Measurements from ENCODE around the gene XRCC1.
"Not testable (repeated sequence)": the region's sequence is repeated elsewhere in the genome, so short reads cannot be mapped to it uniquely, and the experiment has no call there.

The XRCC1 gene

GRCh38 chr19:43611788-43612187, 36.5 kb upstream of the XRCC1 start, which contains the start of gene SRRM5:
SRRM5 (plus strand) TSS chr19:43612088; CDS start chr19:43612122, 34 bp downstream.
- Mint-ChIP-seq H3K36me3 (ENCODE audit: insufficient read depth) (peaks cover 18% of the 10 kb centered on the region), H3K27ac (peak within 1 kb of the TSS; percentile 76 to 86), H3K4me1 (ENCODE audit: low read depth in 2 of 2) (peaks cover 19 to 35% of the 10 kb centered on the region in 2 donors), H3K4me3 (no peak within 1 kb of the TSS), H3K27me3 (no peaks in the 10 kb centered on the region), H3K9me3 (no peaks in the 10 kb centered on the region)
- DNase-seq (no peak), ATAC-seq (replicated peaks) (no peak)

DNA sequence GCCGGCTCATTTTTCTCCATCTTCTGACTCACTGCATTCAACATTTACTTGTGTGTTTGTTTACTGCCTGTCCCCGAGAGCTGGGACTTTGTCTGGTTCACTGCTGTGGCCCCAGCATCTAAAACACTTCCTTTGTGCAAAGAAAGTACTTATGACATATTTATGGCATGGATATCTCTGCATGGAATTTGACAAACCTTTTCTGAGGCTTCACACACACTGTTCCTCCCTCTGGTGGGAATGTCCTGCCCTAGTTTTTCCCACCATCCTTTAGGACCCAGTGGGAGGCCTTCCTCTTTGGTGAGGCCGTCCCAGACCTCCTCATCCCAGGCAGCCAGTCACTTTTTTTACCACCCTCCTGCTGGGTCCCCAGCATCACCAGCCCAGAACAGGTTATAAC, 35.2 kb upstream of the XRCC1 start:
- Mint-ChIP-seq H3K4me1 (ENCODE audit: low read depth in 2 of 2) (peaks cover 16 to 31% of the 10 kb centered on the region in 2 donors), H3K4me3 (no peak overlapping the region), H3K27me3 (no peaks in the 10 kb centered on the region), H3K36me3 (ENCODE audit: insufficient read depth) (peaks cover 19% of the 10 kb centered on the region), H3K9me3 (no peaks in the 10 kb centered on the region), H3K27ac (peak overlapping the region in 1 of 2 donors; percentile 86)
- ATAC-seq (replicated peaks) (no peak), DNase-seq (no peak)

GRCh38 chr19:43609872-43610271, 34.5 kb upstream of the XRCC1 start:
- no peaks in the 10 kb centered on the region for H3K9me3 Mint-ChIP-seq
- H3K4me3 Mint-ChIP-seq, result no peak overlapping the region
- H3K27me3 Mint-ChIP-seq, result no peaks in the 10 kb centered on the region
- peaks cover 15 to 30% of the 10 kb centered on the region in 2 donors for H3K4me1 Mint-ChIP-seq (ENCODE audit: low read depth in 2 of 2)
- H3K36me3 Mint-ChIP-seq (ENCODE audit: insufficient read depth), result peaks cover 25% of the 10 kb centered on the region
- no peak for ATAC-seq (replicated peaks)
- no peak for DNase-seq
- peak overlapping the region in 1 of 2 donors; percentile 86 for H3K27ac Mint-ChIP-seq

GRCh38 chr19:43607238-43608205, 32.2 kb upstream of the XRCC1 start:
- no peak overlapping the region for H3K4me3 Mint-ChIP-seq
- ATAC-seq (replicated peaks), result no peak

GRCh38 chr19:43606569-43607229, 31.4 kb upstream of the XRCC1 start:
- no peak for DNase-seq
- Mint-ChIP-seq H3K4me1 (ENCODE audit: low read depth in 2 of 2) (peaks cover under 1 to 18% of the 10 kb centered on the region in 2 donors), H3K27ac (peak overlapping the region in 1 of 2 donors; percentile 81), H3K9me3 (no peaks in the 10 kb centered on the region), H3K27me3 (no peaks in the 10 kb centered on the region), H3K4me3 (no peak overlapping the region), H3K36me3 (ENCODE audit: insufficient read depth) (peaks cover 20% of the 10 kb centered on the region)
- no peak for ATAC-seq (replicated peaks)

More at GRCh38 chr19:43607238-43608205, 32.2 kb upstream of the XRCC1 start:
- H3K27me3 Mint-ChIP-seq, result no peaks in the 10 kb centered on the region
- H3K9me3 Mint-ChIP-seq, result no peaks in the 10 kb centered on the region
- H3K36me3 Mint-ChIP-seq (ENCODE audit: insufficient read depth), result peaks cover 16% of the 10 kb centered on the region
- H3K27ac Mint-ChIP-seq, result peak overlapping the region in 1 of 2 donors; percentile 81
- peaks cover 4 to 23% of the 10 kb centered on the region in 2 donors for H3K4me1 Mint-ChIP-seq (ENCODE audit: low read depth in 2 of 2)
- no peak for DNase-seq

DNA sequence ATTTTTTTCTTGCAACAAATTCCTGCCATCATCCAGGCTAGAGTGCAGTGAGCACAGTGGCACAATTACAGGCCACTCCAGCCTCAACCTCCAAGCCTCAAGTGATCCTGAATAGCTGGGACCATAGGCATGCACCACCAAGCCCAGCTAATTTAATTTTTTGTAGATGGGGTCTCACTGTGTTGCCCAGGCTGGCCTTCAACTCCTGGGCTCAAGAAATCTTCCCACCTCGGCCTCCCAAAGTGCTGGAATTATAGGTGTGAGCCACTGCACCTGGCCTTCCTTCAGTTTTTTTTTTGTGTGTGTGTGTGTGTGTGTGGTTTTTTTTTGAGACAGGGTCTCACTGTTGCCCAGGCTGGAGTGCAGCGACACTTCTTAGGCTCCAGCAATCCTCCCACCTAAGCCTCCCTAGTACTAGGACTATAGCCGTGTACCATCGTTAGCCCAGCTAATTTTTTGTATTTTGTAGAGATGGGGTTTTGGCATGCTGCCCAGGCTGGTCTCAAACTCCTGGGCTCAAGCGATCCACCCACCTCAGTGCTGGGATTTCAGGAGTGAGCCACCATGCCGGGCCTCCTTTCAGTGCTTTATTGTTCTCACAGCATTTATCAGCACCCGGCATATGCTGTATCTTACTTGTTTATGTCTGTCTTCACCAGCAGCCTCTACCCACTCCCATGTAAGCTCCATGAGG, 30.7 kb upstream of the XRCC1 start:
- no peak for ATAC-seq (replicated peaks)
- no peaks in the 10 kb centered on the region for H3K27me3 Mint-ChIP-seq
- no peak for DNase-seq
- H3K36me3 Mint-ChIP-seq (ENCODE audit: insufficient read depth), result peaks cover 22% of the 10 kb centered on the region
- H3K9me3 Mint-ChIP-seq, result no peaks in the 10 kb centered on the region
- H3K4me3 Mint-ChIP-seq, result no peak overlapping the region
- peaks cover 0 to 16% of the 10 kb centered on the region in 2 donors for H3K4me1 Mint-ChIP-seq (ENCODE audit: low read depth in 2 of 2)
- H3K27ac Mint-ChIP-seq, result peak overlapping the region in 1 of 2 donors; percentile 41

DNA sequence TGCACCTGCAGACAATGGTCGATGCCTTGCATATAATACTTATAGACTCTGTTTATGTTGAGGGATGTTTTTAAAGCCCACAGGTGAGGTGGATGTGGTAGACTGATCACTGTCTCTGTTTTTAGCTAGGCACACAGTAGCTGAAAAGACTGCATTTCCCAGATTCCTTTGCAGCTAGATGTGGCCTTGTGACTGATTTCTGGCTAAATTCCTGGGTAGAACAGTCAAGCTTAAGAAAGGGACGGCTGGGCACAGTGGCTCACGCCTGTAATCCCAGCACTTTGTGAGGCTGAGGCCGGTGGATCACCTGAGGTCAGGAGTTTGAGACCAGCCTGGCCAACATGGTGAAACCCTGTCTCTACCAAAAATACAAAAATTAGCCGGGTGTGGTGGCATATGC, 25.0 kb upstream of the XRCC1 start:
- not testable (repeated sequence) for H3K4me3 Mint-ChIP-seq; H3K9me3 Mint-ChIP-seq; H3K27me3 Mint-ChIP-seq; ATAC-seq (replicated peaks); DNase-seq
- Mint-ChIP-seq H3K4me1 (ENCODE audit: low read depth in 2 of 2) (peaks cover 28 to 33% of the 10 kb centered on the region in 2 donors), H3K36me3 (ENCODE audit: insufficient read depth) (peaks cover 40% of the 10 kb centered on the region), H3K27ac (peak overlapping the region in 1 of 2 donors; percentile 35)

- Mint-ChIP-seq H3K27ac (peak overlapping the region; percentile 35 to 59), H3K4me1 (ENCODE audit: low read depth in 2 of 2) (peaks cover 31 to 36% of the 10 kb centered on the region in 2 donors), H3K36me3 (ENCODE audit: insufficient read depth) (peaks cover 37% of the 10 kb centered on the region), H3K4me3 (no peak overlapping the region), H3K27me3 (no peaks in the 10 kb centered on the region), H3K9me3 (no peaks in the 10 kb centered on the region)
- ATAC-seq (replicated peaks) (no peak), DNase-seq (no peak)
These were observed 24.4 kb upstream of the XRCC1 start for GRCh38 chr19:43599635-43600295.

DNA sequence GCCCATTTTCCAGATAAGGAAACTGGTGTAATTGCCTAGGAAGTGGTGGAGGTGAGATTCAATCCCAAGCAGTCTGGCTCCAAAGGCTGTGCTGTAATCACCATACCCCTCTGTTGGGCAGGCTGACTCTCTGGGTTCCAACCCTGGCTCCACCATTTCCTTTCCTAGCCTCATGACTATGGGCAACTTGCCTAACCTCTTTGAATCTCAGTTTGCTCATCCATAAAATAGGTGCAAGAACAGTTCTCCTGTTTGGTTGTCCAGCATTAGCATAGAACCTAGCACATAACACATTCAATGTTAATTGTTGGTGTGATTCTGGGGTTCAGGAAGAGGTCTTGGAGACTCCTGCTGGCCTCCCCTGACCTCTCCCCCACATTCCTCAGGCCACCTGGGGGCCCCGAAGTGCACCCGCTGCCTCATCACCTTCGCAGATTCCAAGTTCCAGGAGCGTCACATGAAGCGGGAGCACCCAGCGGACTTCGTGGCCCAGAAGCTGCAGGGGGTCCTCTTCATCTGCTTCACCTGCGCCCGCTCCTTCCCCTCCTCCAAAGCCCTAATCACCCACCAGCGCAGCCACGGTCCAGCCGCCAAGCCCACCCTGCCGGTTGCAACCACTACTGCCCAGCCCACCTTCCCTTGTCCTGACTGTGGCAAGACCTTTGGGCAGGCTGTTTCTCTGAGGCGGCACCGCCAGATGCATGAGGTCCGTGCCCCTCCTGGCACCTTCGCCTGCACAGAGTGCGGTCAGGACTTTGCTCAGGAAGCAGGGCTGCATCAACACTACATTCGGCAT, 23.3 kb upstream of the XRCC1 start:
- Mint-ChIP-seq H3K27ac (peak overlapping the region; percentile 59 to 100), H3K36me3 (ENCODE audit: insufficient read depth) (peaks cover 36% of the 10 kb centered on the region), H3K4me1 (ENCODE audit: low read depth in 2 of 2) (peaks cover 34 to 36% of the 10 kb centered on the region in 2 donors), H3K27me3 (no peaks in the 10 kb centered on the region), H3K4me3 (peak overlapping the region in 1 of 2 donors; percentile 97), H3K9me3 (no peaks in the 10 kb centered on the region)
- ATAC-seq (replicated peaks), result no peak
- DNase-seq, result no peak

DNA sequence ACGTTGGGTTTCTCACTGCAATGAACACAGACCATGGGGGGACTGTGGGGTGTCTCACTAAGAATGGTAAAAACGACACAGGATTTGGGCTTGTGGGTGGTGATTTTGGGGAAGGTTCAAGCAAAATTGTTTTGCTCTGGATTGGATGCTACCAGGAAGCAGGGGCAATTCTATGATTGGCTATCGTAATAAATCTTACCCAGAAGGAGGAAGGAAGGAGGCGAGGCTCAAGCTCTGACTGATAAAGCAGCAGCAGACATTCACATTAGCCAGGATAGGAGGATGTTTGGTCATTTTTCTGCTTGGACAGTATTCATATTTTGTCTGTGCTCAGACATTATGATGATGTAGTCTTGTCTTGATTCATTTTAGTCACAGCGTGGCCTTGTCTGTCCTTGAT, 22.5 kb upstream of the XRCC1 start:
- Mint-ChIP-seq H3K27ac (peak overlapping the region; percentile 100), H3K36me3 (ENCODE audit: insufficient read depth) (peaks cover 36% of the 10 kb centered on the region), H3K27me3 (no peaks in the 10 kb centered on the region), H3K4me3 (peak overlapping the region; percentile 96 to 97), H3K9me3 (no peaks in the 10 kb centered on the region), H3K4me1 (ENCODE audit: low read depth in 2 of 2) (peaks cover 37 to 41% of the 10 kb centered on the region in 2 donors)
- no peak for ATAC-seq (replicated peaks)
- no peak for DNase-seq

- Mint-ChIP-seq H3K27me3 (no peaks in the 10 kb centered on the region), H3K4me3 (peak overlapping the region; percentile 96 to 97), H3K36me3 (ENCODE audit: insufficient read depth) (peaks cover 39% of the 10 kb centered on the region), H3K4me1 (ENCODE audit: low read depth in 2 of 2) (peaks cover 41% of the 10 kb centered on the region in 2 donors), H3K9me3 (no peaks in the 10 kb centered on the region), H3K27ac (peak overlapping the region; percentile 100)
- no peak for DNase-seq
- ATAC-seq (replicated peaks), result no peak
These were observed 21.6 kb upstream of the XRCC1 start for GRCh38 chr19:43596842-43597461.

Data from effector memory CD8-positive, alpha-beta T cell (primary cell).